NCI-H1092 treated with DMSO at 0.1 percent for 48 hours (cell line): ENCODE measurements around the gene MRPS6.

Experiments used
- DNase-seq: peaks from one replicate; lab custom pipeline; 2025; lab: John Stamatoyannopoulos, UW

Gene MRPS6

GRCh38 chr21:34073032-34073748 lies at the start of gene MRPS6, which contains the start of gene SLC5A3:
TSS of gene MRPS6 (plus strand) at chr21:34073578. CDS start at chr21:34073701, 123 bp downstream.
TSS of gene SLC5A3 (plus strand) at chr21:34073578. CDS start at chr21:34095199, 21,621 bp downstream.
- DNase-seq, result peak; percentile 87

- DNase-seq, result no peak
Measured at GRCh38 chr21:34023691-34024373, 49.5 kb upstream of the MRPS6 start.

- DNase-seq, result no peak
Measured at GRCh38 chr21:34024374-34024693, 49.0 kb upstream of the MRPS6 start.

- no peak for DNase-seq
Measured at GRCh38 chr21:34027721-34028461, 45.5 kb upstream of the MRPS6 start.

GRCh38 chr21:34029743-34030528 lies 43.4 kb upstream of the MRPS6 start:
- DNase-seq, result no peak

- no peak for DNase-seq
Measured at GRCh38 chr21:34031835-34032370, 41.5 kb upstream of the MRPS6 start.

GRCh38 chr21:34034369-34035014 lies 38.9 kb upstream of the MRPS6 start:
- no peak for DNase-seq

- no peak for DNase-seq
Measured at GRCh38 chr21:34035619-34036354, 37.6 kb upstream of the MRPS6 start.

- no peak for DNase-seq
Measured at GRCh38 chr21:34037009-34037795, 36.2 kb upstream of the MRPS6 start.

- no peak for DNase-seq
Measured at GRCh38 chr21:34039678-34040382, 33.5 kb upstream of the MRPS6 start.

GRCh38 chr21:34042735-34043134 lies 30.6 kb upstream of the MRPS6 start:
- DNase-seq, result no peak

GRCh38 chr21:34043333-34043732 lies 30.0 kb upstream of the MRPS6 start:
- no peak for DNase-seq

GRCh38 chr21:34046917-34047316 lies 26.5 kb upstream of the MRPS6 start:
- DNase-seq, result no peak

- no peak for DNase-seq
Measured at GRCh38 chr21:34047835-34048234, 25.5 kb upstream of the MRPS6 start.

- no peak for DNase-seq
Measured at GRCh38 chr21:34052171-34052570, 21.2 kb upstream of the MRPS6 start.

- no peak for DNase-seq
Measured at GRCh38 chr21:34054259-34054658, 19.1 kb upstream of the MRPS6 start.

- no peak for DNase-seq
Measured at GRCh38 chr21:34055615-34056014, 17.8 kb upstream of the MRPS6 start.

GRCh38 chr21:34061983-34062382 lies 11.4 kb upstream of the MRPS6 start:
- no peak for DNase-seq

GRCh38 chr21:34065027-34065426 lies 8.4 kb upstream of the MRPS6 start:
- no peak for DNase-seq
